GM13976 (cell line): ENCODE data around the gene RRP36.
"Not testable (repeated sequence)": the region's sequence is repeated elsewhere in the genome, so short reads cannot be mapped to it uniquely, and the experiment has no call there.

ENCODE experiments used
- DNase-seq: peaks from one replicate; pipeline ENCODE4 v3.0.0; 2012; ENCODE audit warnings: low spot score
- CTCF ChIP-seq: IDR thresholded peaks from 2 replicates; pipeline ENCODE4 v1.5.1; 2012; ENCODE audit warnings: borderline replicate concordance, mild to moderate bottlenecking; ENCODE audit not compliant: insufficient read depth; ENCODE audit errors: extremely low read depth, missing control alignments, control extremely low read depth
- in situ Hi-C: fragments of 300-500 bp; cut with MboI; formaldehyde crosslinking; loops from one replicate; pipeline ENCODE4 v1.12.0; 2022; ENCODE audit warnings: low sequenced_read_pairs, mixed read lengths, inconsistent platforms; ENCODE audit not compliant: unreplicated experiment

The RRP36 gene

DNA sequence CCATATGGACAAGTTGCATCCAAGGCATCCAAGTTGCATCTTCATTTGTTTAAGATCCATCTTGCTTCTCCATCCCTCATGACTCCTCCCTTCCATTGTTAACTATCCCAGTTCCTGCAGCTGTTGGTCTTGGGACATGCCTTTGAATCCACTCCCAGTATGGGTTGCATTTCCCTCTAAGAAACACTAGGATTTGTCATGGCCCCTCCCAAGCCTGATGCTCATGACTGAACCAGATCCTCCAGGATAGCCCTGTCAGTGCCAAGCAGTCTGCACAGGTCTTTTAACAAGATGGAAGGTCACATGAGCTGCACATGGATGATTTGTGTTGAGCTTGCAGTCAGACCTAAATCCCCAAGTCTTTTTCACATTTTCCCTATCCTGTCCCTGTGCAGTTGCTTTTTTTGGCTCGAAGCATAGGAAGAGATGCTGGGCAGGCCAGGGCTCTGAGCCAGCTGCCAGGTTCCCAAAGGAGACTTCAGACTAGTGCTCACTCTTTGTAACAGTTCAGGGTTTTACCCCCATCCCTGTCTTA lies 32.9 kb upstream of the RRP36 start:
- TF ChIP-seq CTCF: no peak
- in situ Hi-C loops: no loop called here
- no peak for DNase-seq

GRCh38 chr6:42989923-42990322 lies 31.5 kb upstream of the RRP36 start:
- TF ChIP-seq CTCF: no peak
- no peak for DNase-seq
- in situ Hi-C loops: no loop called here

- in situ Hi-C loops: no loop called here
- no peak for TF ChIP-seq CTCF
- DNase-seq: no peak
Observed at GRCh38 chr6:42993445-42993844, 28.0 kb upstream of the RRP36 start.

GRCh38 chr6:42996513-42996912 lies 24.9 kb upstream of the RRP36 start:
- in situ Hi-C loops: no loop called here
- no peak for DNase-seq
- no peak for TF ChIP-seq CTCF

- in situ Hi-C loops, DNase-seq: not testable (repeated sequence)
Observed at GRCh38 chr6:42998205-42998604, 23.2 kb upstream of the RRP36 start.

- DNase-seq: no peak
- in situ Hi-C loops: no loop called here
Observed at GRCh38 chr6:43001843-43002242, 19.6 kb upstream of the RRP36 start.

GRCh38 chr6:43005844-43006243 lies 15.6 kb upstream of the RRP36 start:
- no peak for TF ChIP-seq CTCF
- in situ Hi-C loops: no loop called here
- no peak for DNase-seq

More at GRCh38 chr6:43001843-43002242, 19.6 kb upstream of the RRP36 start:
- no peak for TF ChIP-seq CTCF
